Neural cell (in vitro differentiated cells): ENCODE results near the gene GDE1. TPM values are rescaled to one million over a fixed set of nuclear protein-coding genes. Genes with fewer than 3 reads are reported as not detected.

Source experiments
- H2AFZ ChIP-seq: fragments of 200-600, 300-800 bp; sonication (generic), shearing (Covaris generic); 2 replicates; pipeline ENCODE4 v1.6.0; 2014; ENCODE audit warnings: low read depth, mild to moderate bottlenecking, antibody characterized with exemption, low read length, moderate library complexity
- H3F3A ChIP-seq: fragments of 200-600 bp; shearing (Covaris generic); 2 replicates; pipeline ENCODE4 v1.6.1; 2016; ENCODE audit warnings: mild to moderate bottlenecking, moderate library complexity, mixed read lengths, antibody characterized with exemption, low read length; ENCODE audit not compliant: insufficient read depth, poor library complexity, severe bottlenecking
- H3K27ac ChIP-seq: fragments of 200-600, 300-800 bp; sonication (generic), shearing (Covaris generic); 2 replicates; pipeline ENCODE4 v1.5.1; 2014; ENCODE audit warnings: mild to moderate bottlenecking, low read length, moderate library complexity
- H3K27me3 ChIP-seq: fragments of 300-800, 200-600 bp; sonication (generic), shearing (Covaris generic); 2 replicates; pipeline ENCODE4 v1.6.0; 2014; ENCODE audit warnings: mild to moderate bottlenecking, low read depth, low read length, moderate library complexity; ENCODE audit not compliant: insufficient read depth
- H3K36me3 ChIP-seq: fragments of 300-800, 200-600 bp; sonication (generic), shearing (Covaris generic); 2 replicates; pipeline ENCODE4 v1.5.1; 2014; ENCODE audit warnings: mild to moderate bottlenecking, antibody characterized with exemption, low read length, moderate library complexity; ENCODE audit not compliant: insufficient read depth
- H3K4me2 ChIP-seq: fragments of 300-800, 200-600 bp; sonication (generic), shearing (Covaris generic); 2 replicates; pipeline ENCODE4 v1.6.0; 2014; ENCODE audit warnings: mild to moderate bottlenecking, low read length
- H3K4me3 ChIP-seq: fragments of 300-800, 200-600 bp; sonication (generic), shearing (Covaris generic); 2 replicates; pipeline ENCODE4 v1.5.1; 2014; ENCODE audit warnings: mild to moderate bottlenecking, low read length, moderate library complexity
- H3K79me2 ChIP-seq: fragments of 200-600 bp; shearing (Covaris generic); replicated peaks from 2 replicates; pipeline ENCODE4 v1.6.0; 2014; ENCODE audit warnings: mild to moderate bottlenecking, low read length, moderate library complexity; ENCODE audit not compliant: insufficient read depth
- H3K9ac ChIP-seq: fragments of 300-800, 200-600 bp; sonication (generic), shearing (Covaris generic); 2 replicates; pipeline ENCODE4 v1.6.1; 2016; ENCODE audit warnings: mild to moderate bottlenecking, low read length, mixed read lengths
- H3K9me2 ChIP-seq: fragments of 200-600 bp; shearing (Covaris generic); 2 replicates; pipeline ENCODE4 v1.6.1; 2016; ENCODE audit warnings: mild to moderate bottlenecking, low read length, mixed read lengths; ENCODE audit not compliant: insufficient read depth
- H3K9me3 ChIP-seq: fragments of 200-600, 300-800 bp; sonication (generic), shearing (Covaris generic); 2 replicates; pipeline ENCODE4 v1.6.1; 2016; ENCODE audit warnings: mild to moderate bottlenecking, mixed run types, low read length, moderate library complexity, mixed read lengths
- H4K20me1 ChIP-seq: fragments of 200-600 bp; shearing (Covaris generic); 2 replicates; pipeline ENCODE4 v1.6.1; 2016; ENCODE audit warnings: mild to moderate bottlenecking, mixed run types; ENCODE audit not compliant: insufficient read depth
- EP300 ChIP-seq: fragments of 450-650 bp; conservative IDR thresholded peaks from 2 replicates; pipeline ENCODE4 v1.6.1; 2014; ENCODE audit warnings: antibody characterized with exemption, mild to moderate bottlenecking, moderate library complexity; ENCODE audit not compliant: poor library complexity, severe bottlenecking
- EZH2 ChIP-seq: fragments of 200-600, 300-800 bp; shearing (Covaris generic), sonication (generic); IDR thresholded peaks from 2 replicates; pipeline ENCODE4 v1.6.1; 2014; ENCODE audit warnings: antibody characterized with exemption, low read length, borderline replicate concordance, mild to moderate bottlenecking; ENCODE audit not compliant: insufficient read depth, poor library complexity, severe bottlenecking
- MXI1 ChIP-seq: fragments of 450-650 bp; conservative IDR thresholded peaks from 2 replicates; pipeline ENCODE4 v1.6.1; 2014; ENCODE audit warnings: antibody characterized with exemption, mild to moderate bottlenecking; ENCODE audit not compliant: poor library complexity, severe bottlenecking
- POLR2AphosphoS5 ChIP-seq: IDR thresholded peaks from 2 replicates; pipeline ENCODE4 v1.6.1; 2012
- RAD21 ChIP-seq: fragments of 450-650 bp; conservative IDR thresholded peaks from 2 replicates; pipeline ENCODE4 v1.6.1; 2014; ENCODE audit warnings: antibody characterized with exemption, mild to moderate bottlenecking, moderate library complexity
- SMC3 ChIP-seq: fragments of 450-650 bp; conservative IDR thresholded peaks from 2 replicates; pipeline ENCODE4 v1.6.1; 2014; ENCODE audit warnings: antibody characterized with exemption, mild to moderate bottlenecking, moderate library complexity; ENCODE audit not compliant: poor library complexity
- TAF1 ChIP-seq: IDR thresholded peaks from 2 replicates; pipeline ENCODE4 v1.6.1; 2012; ENCODE audit warnings: low read depth
- polyA plus RNA-seq: library from polyadenylated mRNA; depleted of rRNA; stranded (reverse); fragments of >200 nt; gene quantifications from 2 replicates; pipeline ENCODE4 v1.2.3, GENCODE V29; 2014
- TF ChIP-seq, protein P1 (sequence below): IDR thresholded peaks from 2 replicates; pipeline ENCODE4 v1.6.1; 2012; ENCODE audit warnings: borderline replicate concordance
- TF ChIP-seq, protein P2 (sequence below): fragments of 450-650 bp; IDR thresholded peaks from 2 replicates; pipeline ENCODE4 v1.5.1; 2014; ENCODE audit warnings: antibody characterized with exemption, mild to moderate bottlenecking, moderate library complexity; ENCODE audit not compliant: poor library complexity, severe bottlenecking

The GDE1 gene
- polyA plus RNA-seq, 1 donor from 2014 or later = 74.7 TPM

DNA sequence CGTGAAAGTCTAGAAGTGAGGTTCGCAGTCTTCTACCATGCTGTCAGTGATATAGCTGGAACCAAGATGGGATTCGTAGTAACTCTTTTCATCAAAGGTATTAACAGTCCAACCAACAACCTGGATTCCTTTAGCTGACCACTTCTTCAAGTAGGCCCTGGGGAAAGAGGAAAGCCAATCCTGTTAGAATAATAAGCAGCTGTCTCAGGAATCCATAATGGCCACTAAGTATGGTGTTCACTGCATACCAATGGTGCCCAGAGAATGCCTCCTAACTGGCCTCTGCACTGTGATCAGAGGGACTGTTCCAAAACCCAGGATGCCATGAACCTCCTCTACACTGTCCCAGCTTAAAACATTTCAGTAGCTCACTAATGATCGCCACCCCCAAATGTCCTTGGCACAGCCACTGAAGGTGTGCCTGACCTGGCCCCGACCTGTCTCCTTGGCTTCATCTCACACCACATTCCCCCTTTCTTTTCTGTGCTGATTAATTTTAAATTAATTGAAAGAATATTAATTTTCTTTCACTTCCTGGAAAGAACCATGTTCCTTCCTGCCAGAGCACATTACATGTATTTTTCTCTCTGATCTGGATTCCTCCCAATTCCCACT lies 18.3 kb downstream of the GDE1 start:
- Histone ChIP-seq H3K36me3 (peaks cover 9% of the 10 kb centered on the region), H3F3A (no peaks in the 10 kb centered on the region), H3K9me2 (no peaks in the 10 kb centered on the region), H3K79me2 (no peaks in the 10 kb centered on the region), H2AFZ (no peak overlapping the region), H3K4me3 (no peak overlapping the region), H3K9ac (no peak overlapping the region), H3K27me3 (no peaks in the 10 kb centered on the region), H4K20me1 (no peaks in the 10 kb centered on the region), H3K27ac (no peak overlapping the region), H3K9me3 (no peaks in the 10 kb centered on the region), H3K4me2 (no peak overlapping the region)
- TF ChIP-seq EZH2 = no peak
- no peak for TF ChIP-seq RAD21
- no peak for TF ChIP-seq EP300
- TF ChIP-seq SMC3 = no peak
- no peak for TF ChIP-seq POLR2AphosphoS5
- TF ChIP-seq, protein P1, sequence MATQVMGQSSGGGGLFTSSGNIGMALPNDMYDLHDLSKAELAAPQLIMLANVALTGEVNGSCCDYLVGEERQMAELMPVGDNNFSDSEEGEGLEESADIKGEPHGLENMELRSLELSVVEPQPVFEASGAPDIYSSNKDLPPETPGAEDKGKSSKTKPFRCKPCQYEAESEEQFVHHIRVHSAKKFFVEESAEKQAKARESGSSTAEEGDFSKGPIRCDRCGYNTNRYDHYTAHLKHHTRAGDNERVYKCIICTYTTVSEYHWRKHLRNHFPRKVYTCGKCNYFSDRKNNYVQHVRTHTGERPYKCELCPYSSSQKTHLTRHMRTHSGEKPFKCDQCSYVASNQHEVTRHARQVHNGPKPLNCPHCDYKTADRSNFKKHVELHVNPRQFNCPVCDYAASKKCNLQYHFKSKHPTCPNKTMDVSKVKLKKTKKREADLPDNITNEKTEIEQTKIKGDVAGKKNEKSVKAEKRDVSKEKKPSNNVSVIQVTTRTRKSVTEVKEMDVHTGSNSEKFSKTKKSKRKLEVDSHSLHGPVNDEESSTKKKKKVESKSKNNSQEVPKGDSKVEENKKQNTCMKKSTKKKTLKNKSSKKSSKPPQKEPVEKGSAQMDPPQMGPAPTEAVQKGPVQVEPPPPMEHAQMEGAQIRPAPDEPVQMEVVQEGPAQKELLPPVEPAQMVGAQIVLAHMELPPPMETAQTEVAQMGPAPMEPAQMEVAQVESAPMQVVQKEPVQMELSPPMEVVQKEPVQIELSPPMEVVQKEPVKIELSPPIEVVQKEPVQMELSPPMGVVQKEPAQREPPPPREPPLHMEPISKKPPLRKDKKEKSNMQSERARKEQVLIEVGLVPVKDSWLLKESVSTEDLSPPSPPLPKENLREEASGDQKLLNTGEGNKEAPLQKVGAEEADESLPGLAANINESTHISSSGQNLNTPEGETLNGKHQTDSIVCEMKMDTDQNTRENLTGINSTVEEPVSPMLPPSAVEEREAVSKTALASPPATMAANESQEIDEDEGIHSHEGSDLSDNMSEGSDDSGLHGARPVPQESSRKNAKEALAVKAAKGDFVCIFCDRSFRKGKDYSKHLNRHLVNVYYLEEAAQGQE = no peak
- TF ChIP-seq MXI1 = no peak
- TF ChIP-seq, protein P2, sequence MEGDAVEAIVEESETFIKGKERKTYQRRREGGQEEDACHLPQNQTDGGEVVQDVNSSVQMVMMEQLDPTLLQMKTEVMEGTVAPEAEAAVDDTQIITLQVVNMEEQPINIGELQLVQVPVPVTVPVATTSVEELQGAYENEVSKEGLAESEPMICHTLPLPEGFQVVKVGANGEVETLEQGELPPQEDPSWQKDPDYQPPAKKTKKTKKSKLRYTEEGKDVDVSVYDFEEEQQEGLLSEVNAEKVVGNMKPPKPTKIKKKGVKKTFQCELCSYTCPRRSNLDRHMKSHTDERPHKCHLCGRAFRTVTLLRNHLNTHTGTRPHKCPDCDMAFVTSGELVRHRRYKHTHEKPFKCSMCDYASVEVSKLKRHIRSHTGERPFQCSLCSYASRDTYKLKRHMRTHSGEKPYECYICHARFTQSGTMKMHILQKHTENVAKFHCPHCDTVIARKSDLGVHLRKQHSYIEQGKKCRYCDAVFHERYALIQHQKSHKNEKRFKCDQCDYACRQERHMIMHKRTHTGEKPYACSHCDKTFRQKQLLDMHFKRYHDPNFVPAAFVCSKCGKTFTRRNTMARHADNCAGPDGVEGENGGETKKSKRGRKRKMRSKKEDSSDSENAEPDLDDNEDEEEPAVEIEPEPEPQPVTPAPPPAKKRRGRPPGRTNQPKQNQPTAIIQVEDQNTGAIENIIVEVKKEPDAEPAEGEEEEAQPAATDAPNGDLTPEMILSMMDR = no peak

DNA sequence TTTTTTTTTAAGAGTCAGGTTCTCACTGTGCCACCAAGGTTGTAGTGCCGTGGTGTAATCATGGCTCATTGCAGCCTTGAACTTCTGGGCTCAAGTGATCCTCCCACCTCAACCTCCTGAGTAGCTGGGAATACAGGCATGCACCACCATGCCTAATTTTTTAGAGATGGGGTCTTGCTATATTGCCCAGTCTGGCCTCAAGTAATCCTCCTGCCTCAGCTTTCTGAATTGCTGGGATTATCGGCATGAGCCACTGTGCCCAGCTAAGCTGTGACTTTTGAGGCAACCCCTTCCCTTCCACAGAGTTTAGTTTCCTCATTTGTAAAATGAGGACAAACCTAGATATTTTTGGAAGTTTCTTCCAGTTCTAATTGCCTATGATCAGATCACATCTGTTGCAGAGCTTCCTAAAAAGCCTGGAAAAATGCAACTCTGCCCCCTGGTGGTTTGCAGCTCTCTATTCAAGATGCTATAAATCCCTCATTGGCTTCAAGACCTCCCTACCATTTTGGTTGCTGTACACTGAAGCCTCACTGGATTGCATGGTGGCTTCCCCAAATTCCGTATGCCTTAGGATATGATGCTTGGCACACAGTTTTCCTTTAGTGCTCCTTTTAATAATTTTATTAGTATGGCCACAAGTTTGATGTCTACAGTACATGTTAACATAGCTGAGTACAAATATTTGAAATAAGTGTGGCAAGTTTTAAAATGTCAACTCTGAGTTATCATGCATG lies 19.3 kb downstream of the GDE1 start:
- H3K4me2 ChIP-seq = no peak overlapping the region
- peaks cover 9% of the 10 kb centered on the region for H3K36me3 ChIP-seq
- H3K27me3 ChIP-seq = no peaks in the 10 kb centered on the region
- no peaks in the 10 kb centered on the region for H3K79me2 ChIP-seq
- no peaks in the 10 kb centered on the region for H3K9me2 ChIP-seq
- H3K27ac ChIP-seq = no peak overlapping the region
- no peaks in the 10 kb centered on the region for H4K20me1 ChIP-seq
- no peaks in the 10 kb centered on the region for H3K9me3 ChIP-seq
- H3K4me3 ChIP-seq = no peak overlapping the region
- H3K9ac ChIP-seq = no peak overlapping the region
- no peaks in the 10 kb centered on the region for H3F3A ChIP-seq
- no peak overlapping the region for H2AFZ ChIP-seq
- TF ChIP-seq POLR2AphosphoS5 (no peak), TAF1 (no peak), RAD21 (peak; percentile 67), EP300 (no peak), SMC3 (peak; percentile 74)
- TF ChIP-seq, protein P1 = no peak
- TF ChIP-seq, protein P2 = peak; percentile 70
